PC-3 (cell line): ENCODE data around the gene TIMP2.

Source experiments
- EZH2phosphoT487 ChIP-seq: fragments of 300-600 bp; sonication (generic); IDR thresholded peaks from 2 replicates; pipeline ENCODE4 v1.6.1; 2018; ENCODE audit warnings: mild to moderate bottlenecking, antibody characterized with exemption, low read length, borderline replicate concordance
- TF ChIP-seq, protein P1 (sequence below): fragments of 300-600 bp; sonication (generic); conservative IDR thresholded peaks from 2 replicates; pipeline ENCODE4 v1.5.1; 2017; ENCODE audit warnings: antibody characterized with exemption, low read depth, mild to moderate bottlenecking, low read length

DNA sequence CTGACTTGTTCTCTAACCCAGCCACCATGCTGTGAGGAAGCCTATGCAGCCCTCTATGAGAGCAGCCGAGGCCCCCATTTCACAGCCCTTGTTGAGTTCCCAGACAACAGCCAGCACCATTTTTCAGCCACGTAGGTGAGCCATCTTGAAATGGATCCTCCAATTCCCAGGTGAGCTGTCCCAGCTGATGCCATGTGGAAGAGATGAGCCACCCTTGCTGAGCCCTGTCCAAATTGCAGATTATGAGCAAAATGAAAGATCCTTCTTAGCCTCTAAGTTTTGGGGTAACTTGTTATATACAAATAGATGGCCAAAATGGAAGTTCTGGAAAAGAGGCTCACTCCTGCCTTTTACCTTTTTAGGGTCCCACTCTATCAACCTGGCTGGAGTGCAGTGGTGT, 25.7 kb upstream of the TIMP2 start:
- TF ChIP-seq, protein P1, sequence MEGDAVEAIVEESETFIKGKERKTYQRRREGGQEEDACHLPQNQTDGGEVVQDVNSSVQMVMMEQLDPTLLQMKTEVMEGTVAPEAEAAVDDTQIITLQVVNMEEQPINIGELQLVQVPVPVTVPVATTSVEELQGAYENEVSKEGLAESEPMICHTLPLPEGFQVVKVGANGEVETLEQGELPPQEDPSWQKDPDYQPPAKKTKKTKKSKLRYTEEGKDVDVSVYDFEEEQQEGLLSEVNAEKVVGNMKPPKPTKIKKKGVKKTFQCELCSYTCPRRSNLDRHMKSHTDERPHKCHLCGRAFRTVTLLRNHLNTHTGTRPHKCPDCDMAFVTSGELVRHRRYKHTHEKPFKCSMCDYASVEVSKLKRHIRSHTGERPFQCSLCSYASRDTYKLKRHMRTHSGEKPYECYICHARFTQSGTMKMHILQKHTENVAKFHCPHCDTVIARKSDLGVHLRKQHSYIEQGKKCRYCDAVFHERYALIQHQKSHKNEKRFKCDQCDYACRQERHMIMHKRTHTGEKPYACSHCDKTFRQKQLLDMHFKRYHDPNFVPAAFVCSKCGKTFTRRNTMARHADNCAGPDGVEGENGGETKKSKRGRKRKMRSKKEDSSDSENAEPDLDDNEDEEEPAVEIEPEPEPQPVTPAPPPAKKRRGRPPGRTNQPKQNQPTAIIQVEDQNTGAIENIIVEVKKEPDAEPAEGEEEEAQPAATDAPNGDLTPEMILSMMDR = no peak
- no peak for TF ChIP-seq EZH2phosphoT487
